ENCODE results near the gene HAPSTR1.

Gene HAPSTR1

DNA sequence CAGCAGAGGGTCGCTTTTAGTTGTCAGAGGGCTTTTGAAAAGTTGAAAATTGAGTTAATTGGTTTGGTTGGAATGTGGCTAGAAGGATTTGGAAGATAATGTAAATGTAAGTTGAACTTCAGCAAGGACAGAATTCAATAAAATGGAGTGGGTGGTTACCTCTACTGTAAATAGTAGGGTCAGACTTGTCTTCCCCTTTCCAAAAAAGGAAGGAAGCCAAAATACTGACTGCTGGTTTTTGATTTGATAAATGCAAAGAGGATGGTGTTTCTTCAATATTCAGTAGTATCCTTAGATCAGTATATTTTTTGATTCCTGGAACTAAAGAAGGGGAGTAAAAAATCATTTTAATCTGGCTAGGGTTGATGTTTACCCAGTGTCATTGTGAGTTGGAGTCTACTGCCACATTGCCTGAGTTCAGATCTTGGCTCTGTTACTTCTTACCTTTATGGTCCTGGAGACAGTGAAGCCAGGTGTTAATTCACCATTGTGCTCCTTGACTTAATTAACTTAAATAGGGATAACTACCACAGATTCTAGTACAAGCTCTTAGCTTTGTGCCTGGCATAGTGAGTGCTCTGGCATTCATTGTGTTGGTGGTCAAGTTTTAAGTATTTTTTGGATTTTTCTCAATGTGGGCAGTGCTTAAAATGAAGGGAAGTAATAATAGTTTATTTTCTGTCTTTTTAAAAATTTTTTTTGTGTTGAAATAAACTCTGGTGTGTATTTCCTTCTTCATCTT lies 4.4 kb downstream of the HAPSTR1 start:
- TF ChIP-seq, protein P1, sequence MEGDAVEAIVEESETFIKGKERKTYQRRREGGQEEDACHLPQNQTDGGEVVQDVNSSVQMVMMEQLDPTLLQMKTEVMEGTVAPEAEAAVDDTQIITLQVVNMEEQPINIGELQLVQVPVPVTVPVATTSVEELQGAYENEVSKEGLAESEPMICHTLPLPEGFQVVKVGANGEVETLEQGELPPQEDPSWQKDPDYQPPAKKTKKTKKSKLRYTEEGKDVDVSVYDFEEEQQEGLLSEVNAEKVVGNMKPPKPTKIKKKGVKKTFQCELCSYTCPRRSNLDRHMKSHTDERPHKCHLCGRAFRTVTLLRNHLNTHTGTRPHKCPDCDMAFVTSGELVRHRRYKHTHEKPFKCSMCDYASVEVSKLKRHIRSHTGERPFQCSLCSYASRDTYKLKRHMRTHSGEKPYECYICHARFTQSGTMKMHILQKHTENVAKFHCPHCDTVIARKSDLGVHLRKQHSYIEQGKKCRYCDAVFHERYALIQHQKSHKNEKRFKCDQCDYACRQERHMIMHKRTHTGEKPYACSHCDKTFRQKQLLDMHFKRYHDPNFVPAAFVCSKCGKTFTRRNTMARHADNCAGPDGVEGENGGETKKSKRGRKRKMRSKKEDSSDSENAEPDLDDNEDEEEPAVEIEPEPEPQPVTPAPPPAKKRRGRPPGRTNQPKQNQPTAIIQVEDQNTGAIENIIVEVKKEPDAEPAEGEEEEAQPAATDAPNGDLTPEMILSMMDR (IDR thresholded peaks at IDR 0.05; ENCODE audit: insufficient read depth, low read depth, low read length, missing control alignments) = no peak
- H3K4me3 ChIP-seq (ENCODE audit: low read length) = no peak overlapping the region
- no peak for DNase-seq (ENCODE audit: low read depth)

DNA sequence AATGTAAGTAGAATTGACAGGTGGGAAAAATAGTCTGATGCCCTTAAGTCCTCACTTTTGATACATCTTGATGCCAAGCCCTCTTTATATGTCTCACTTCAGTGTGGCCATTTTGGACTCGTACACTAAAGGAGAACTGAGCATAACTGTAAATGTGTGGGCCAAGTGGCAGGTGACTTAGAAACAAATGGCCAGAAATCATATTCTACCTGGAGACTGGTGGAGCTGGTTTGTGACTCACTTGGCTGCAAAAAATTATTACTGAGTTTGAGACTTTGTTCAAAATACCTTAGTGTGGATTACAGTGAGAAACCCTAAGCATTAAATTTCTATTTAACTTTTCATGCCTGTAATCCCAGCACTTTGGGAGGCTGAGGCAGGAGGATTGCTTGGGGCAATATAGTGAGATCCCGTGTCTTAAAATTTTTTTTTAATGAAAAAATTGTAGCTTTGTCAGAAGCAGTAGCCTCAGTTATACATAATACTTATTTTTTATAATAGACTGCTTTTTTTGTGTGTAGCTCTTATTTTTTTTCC lies 5.0 kb downstream of the HAPSTR1 start:
- TF ChIP-seq, protein P1 (IDR thresholded peaks at IDR 0.05; ENCODE audit: insufficient read depth, low read depth, low read length, missing control alignments) = no peak
- no peak overlapping the region for H3K4me3 ChIP-seq (ENCODE audit: low read length)
- DNase-seq (ENCODE audit: low read depth) = peak; percentile 81

DNA sequence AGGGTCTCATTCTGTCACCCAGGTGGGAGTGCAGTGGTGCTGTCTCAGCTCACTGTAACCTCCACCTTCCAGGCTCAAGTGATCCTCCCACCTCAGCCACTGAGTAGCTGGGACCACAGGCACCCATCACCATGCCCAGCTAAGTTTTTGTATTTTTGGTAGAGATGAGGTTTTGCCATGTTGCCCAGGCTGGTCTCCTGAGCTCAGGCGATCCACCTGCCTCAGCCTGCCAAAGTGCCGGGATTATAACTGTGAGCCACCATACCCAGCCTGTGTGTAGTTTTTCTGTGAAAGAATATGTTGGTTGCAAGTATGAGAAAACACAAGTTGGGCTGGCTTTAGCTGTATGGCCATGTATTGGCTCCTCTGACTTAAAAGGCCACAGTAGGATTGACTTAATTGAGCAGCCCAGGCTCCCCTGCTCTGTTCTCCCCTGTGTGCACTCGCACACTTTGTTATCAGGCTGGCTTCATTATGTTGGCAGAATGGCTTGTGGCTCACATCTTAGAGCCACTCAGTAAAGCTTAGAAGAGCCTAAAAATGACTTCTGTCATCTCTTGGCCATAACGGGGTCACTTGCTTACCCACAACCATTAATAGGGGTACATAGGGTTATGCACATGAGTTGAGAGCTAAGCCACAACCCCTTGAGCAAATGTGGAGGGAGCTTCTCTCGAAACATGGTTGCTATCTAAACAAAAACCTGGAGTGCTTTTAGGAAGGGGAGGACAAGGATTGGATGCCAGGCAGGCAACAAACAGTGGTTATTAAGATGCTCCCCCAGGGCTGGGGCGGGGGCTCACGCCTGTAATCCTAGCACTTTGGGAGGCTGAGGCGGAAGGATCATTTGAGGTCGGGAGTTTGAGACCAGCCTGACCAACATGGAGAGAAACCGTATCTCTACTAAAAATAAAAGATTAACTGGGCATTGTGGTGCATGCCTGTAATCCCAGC lies 6.1 kb downstream of the HAPSTR1 start:
- TF ChIP-seq, protein P1 (IDR thresholded peaks at IDR 0.05; ENCODE audit: insufficient read depth, low read depth, low read length, missing control alignments) = no peak
- no peak for DNase-seq (ENCODE audit: low read depth)

DNA sequence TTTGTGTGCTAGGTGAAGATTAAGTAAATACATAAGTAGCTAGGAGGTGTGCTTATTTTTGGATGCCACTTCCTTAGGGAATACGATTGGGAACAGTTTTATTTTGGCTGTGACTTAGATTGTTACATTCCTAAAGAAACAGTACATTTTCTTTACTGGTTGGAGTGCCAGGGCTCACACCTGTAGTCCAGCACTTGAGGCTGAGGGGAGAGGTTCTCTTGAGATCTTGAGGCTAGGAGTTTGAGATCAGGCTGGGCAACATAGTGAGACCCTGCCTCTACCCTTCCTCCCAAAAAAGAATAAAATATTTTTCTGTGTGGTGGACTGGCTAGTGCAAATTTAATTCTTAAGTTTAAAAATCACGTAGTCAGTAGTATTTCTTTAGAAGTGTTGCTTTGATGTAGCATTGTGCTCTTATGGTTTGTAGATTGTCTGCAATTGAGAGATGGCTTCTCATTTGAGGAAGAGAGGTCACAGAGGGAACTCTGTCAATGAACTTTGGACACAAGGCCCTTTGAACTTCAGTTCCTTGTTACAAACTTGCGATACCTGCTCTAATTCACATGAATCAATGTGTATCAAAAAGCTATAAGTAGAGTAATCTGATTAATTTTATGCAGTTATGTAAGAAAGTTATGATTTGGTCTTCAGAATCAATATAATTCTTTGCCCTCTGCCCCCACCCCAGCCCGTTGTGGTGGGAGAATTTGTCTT lies 7.1 kb downstream of the HAPSTR1 start:
- TF ChIP-seq, protein P1 (IDR thresholded peaks at IDR 0.05; ENCODE audit: insufficient read depth, low read depth, low read length, missing control alignments) = no peak
- no peak overlapping the region for H3K4me3 ChIP-seq (ENCODE audit: low read length)
- no peak for DNase-seq (ENCODE audit: low read depth)

More for the DNA sequence above, 6.1 kb downstream of the HAPSTR1 start:
- no peak overlapping the region for H3K4me3 ChIP-seq (ENCODE audit: low read length)

DNA sequence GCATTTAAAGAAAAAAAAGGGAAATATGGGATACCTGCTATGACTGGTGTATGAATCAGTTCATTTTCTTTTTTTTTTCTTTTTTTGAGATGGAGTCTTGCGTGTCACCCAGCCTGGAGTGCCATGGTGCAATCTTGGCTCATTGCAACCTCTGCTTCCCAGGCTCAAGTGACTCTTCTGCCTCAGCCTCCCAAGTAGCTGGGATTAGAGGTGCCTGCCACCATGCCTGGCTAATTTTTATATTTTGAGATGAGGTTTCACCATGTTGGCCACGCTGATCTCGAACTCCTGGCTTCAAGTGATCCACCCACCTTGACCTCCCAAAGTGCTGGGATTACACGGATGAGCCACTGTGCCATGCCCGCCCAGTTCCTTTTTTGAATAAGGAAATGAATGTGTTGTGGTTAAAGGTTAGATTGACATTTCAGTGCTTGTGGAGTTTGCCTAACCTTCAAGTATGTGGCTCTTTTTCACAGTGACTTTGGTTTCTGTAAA lies 7.7 kb downstream of the HAPSTR1 start:
- TF ChIP-seq, protein P1 (IDR thresholded peaks at IDR 0.05; ENCODE audit: insufficient read depth, low read depth, low read length, missing control alignments) = no peak
- no peak overlapping the region for H3K4me3 ChIP-seq (ENCODE audit: low read length)
- DNase-seq (ENCODE audit: low read depth) = peak; percentile 85

DNA sequence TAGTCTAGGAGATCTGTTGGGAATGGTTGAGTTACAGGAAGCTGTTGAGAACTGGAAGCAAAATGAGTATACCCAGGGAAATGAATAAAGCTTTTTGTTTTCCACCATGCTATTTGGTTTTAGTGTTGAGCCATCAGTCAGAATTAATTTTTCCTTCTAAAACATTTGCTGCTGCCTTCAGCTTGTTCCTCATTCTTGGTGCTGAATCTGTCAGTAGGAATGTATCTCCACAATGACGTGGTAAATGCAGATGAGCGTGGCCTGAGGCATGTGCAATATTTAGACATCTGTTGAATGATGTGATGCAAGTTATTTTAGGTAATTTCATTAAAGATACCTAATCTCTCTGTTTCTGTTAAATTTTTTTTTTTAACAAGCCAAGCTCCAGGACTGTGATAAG lies 10.9 kb downstream of the HAPSTR1 start:
- DNase-seq (ENCODE audit: low read depth) = peak; percentile 92
- TF ChIP-seq, protein P1 (IDR thresholded peaks at IDR 0.05; ENCODE audit: insufficient read depth, low read depth, low read length, missing control alignments) = no peak

More for the DNA sequence above, 10.9 kb downstream of the HAPSTR1 start:
- H3K4me3 ChIP-seq (ENCODE audit: low read length) = no peak overlapping the region
